Measurements from ENCODE around the gene TMEM125.

GRCh38 chr1:43286533-43286932, 16.8 kb downstream of the TMEM125 start:
- TF ChIP-seq, protein P1, sequence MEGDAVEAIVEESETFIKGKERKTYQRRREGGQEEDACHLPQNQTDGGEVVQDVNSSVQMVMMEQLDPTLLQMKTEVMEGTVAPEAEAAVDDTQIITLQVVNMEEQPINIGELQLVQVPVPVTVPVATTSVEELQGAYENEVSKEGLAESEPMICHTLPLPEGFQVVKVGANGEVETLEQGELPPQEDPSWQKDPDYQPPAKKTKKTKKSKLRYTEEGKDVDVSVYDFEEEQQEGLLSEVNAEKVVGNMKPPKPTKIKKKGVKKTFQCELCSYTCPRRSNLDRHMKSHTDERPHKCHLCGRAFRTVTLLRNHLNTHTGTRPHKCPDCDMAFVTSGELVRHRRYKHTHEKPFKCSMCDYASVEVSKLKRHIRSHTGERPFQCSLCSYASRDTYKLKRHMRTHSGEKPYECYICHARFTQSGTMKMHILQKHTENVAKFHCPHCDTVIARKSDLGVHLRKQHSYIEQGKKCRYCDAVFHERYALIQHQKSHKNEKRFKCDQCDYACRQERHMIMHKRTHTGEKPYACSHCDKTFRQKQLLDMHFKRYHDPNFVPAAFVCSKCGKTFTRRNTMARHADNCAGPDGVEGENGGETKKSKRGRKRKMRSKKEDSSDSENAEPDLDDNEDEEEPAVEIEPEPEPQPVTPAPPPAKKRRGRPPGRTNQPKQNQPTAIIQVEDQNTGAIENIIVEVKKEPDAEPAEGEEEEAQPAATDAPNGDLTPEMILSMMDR (IDR thresholded peaks at IDR 0.05; ENCODE audit: insufficient read depth, low read length) = no peak
- no peak for TF ChIP-seq POLR2AphosphoS5 (IDR thresholded peaks at IDR 0.05; ENCODE audit: low read depth)
